Measurements from ENCODE around the gene BRSK1. TPM values are rescaled to one million over a fixed set of nuclear protein-coding genes. Genes with fewer than 3 reads are reported as not detected.

Gene BRSK1
- total RNA-seq, 2 experiments from 2014 or later = 4.8 to 5.7 TPM

DNA sequence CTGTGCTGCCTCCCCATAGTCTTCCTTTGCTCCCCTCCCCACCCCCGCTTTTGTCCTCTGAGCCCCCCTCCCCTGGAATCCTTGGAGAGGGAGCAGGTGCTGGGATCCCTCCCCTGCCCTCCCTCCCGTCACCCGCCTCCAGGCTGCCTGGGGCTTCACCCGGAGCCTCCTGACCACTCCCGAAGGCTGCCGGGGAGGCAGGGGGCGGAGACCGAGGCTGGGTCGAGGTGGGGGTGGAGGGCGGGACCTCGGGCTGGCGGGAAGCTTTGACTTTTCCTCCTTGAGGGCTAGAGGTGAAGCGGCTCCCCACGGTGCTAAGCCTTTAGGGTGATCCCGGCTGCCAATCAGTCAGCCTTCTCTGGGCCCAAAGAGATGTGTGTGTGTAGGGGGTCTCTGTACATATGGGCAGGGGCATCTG is 57.4 kb downstream of the BRSK1 start:
- ChIA-PET CTCF (no interaction called here), POLR2A (no interaction called here)

DNA sequence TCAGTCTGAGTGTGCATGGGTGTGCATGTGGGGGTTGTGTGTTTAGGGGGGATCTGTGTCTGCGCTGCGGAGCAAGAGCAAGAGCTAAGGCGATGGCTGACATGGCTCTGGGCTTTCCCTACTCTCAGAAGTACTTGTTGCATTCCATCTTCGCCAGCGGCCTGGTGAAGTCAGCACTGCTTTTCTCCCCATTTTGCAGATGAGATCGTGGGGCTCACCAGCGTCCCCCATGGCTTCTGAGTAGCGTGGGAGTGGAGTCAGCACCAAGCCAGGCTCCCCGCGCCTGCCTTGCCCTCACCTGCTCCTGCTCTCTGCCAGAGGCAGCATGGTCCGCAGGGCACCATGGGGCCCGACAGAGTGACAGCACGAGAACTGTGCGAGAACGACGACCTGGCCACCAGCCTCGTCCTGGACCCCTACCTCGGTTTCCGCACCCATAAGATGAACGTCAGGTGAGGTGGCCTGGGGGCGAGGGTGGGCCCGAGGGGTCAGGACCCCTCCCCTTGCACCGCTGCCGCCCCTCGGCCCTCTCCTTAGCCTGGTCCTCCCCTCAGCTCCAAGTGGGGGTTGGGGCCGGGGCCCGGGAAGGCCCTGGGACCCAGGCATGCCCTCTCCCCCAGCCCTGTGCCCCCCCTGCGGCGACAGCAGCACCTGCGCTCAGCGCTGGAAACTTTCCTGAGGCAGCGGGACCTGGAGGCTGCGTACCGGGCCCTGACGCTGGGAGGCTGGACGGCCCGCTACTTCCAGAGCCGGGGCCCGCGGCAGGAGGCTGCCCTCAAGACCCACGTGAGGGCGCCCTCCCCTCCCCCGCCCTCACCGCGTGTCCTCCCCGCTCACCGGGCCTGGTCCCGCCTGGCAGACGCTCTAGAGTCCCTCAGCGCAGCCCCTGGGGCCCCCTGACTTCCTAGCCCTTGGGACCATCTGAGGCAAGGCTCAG is 58.1 kb downstream of the BRSK1 start:
- CTCF ChIA-PET = no interaction called here

DNA sequence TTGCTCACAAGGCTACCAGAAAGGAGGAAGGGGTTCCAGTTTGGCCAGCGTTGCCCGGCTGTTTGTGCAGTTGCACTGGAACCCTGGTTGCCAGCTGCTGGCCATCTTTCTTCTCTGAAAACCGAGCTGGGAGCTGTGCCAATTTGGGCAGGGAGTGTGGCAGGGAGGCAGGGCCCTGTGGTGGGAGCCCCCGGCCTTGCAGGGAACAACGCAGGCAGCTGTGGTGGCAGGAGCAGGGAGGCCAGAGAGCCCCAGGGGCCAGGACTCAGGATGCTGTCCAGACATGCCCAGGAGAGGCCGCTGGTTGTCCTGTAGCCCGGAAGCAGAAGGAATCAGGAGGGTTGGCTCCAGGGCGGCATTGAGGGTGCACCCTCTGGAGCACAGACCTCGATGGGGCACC is 60.6 kb downstream of the BRSK1 start:
- ChIA-PET POLR2A (no interaction called here), CTCF (no interaction called here)

More for the DNA sequence above, 58.1 kb downstream of the BRSK1 start:
- POLR2A ChIA-PET = no interaction called here

DNA sequence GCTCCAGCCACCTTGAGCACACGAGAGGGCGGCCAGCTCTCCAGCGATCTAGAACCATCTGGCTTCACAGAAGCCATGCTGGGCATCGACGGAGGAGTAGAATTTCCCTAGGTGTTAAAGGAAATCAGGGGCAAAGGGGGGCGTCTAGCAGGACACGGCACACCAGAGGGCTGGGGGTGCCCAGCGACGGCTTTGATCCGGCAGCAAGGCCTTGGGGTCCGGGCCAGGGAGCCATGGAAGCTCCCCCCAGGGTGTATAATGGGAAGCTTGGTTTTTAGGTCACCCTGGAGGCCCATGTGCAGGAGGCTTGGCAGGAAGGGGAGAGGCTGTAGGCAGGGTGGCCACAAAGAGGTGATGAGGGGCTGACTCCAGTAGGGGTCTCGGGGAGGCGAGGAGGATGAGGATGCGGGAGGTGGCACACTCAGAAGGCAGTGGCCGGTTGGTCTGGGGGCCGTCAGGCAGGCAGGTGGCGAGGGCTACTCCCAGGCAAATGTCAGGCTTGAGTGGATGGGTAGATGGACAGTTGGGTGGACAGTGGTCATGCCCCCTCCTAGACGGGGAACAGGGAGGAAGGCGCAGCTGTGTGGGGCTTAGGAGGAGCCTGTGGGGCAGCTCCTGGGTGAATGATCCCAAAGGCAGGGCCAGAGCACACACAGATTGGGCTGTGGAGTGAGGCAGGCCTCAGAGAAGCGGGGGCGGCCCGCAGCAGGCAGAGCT is 61.5 kb downstream of the BRSK1 start:
- CTCF ChIA-PET = no interaction called here
- POLR2A ChIA-PET = no interaction called here

DNA sequence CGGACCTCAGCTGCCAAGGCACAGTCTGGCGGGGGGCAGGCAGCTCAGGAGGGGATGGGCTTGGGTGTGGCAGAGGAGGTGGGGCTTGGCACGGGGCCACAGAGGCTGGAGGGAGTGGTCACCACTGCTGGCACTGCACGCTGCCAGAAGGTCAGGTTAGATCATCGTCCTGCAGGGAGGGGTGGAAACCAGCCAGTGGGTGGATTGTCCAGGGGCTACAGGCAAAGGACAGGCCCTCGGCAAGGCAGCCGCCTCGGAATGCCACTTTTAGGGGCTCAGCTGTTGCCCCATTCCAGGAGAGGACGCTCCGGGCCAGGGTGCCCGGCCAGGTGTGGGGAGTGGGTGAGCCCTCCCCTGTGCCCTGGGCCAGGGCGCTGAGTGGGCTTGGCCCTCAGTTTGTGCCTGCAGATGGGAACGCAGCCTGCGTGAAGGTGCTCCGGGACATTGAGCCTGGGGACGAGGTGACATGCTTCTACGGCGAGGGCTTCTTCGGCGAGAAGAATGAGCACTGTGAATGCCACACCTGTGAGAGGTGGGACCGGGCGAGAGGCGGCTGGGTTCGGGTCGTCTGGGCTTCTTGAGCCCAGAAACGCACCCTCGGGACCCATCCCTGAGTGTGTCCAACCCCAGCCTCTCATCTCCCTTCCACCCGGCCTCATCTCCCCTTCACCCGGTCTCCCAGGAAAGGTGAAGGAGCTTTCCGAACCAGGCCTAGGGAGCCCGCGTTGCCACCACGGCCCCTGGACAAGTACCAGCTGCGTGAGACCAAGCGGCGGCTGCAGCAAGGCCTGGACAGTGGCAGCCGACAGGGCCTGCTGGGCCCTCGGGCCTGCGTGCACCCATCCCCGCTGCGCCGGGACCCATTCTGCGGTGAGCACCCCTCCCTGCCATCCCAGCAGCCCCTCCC is 62.3 kb downstream of the BRSK1 start:
- CTCF ChIA-PET = interaction anchor here (0.5 kb wide), 1 partner anchor 182 kb away, joined by 3 read pairs; no protein-coding TSS in a partner anchor
- POLR2A ChIA-PET = no interaction called here

DNA sequence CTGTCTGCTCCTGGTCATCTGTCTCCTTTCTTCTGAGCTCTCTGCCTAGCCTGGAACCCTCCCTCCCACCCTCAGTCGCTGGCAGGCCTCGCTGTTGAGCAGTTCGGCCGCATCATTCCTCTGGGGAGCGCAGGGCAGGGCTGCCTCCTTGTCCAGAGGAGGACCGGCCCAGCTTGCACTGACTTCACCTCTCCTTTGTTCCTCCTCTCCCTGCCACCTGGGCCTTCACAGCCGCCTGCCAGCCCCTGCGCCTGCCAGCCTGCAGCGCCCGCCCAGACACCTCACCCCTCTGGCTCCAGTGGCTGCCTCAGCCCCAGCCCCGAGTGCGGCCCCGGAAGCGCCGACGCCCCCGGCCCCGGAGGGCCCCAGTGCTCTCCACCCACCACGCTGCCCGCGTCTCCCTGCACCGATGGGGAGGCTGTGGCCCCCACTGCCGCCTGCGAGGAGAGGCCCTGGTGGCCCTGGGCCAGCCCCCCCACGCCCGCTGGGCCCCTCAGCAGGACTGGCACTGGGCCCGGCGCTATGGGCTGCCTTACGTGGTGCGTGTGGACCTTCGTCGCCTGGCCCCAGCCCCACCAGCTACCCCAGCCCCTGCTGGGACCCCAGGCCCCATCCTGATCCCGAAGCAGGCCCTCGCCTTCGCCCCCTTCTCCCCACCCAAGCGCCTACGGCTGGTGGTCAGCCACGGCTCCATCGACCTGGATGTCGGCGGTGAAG is 63.1 kb downstream of the BRSK1 start:
- CTCF ChIA-PET = no interaction called here
- POLR2A ChIA-PET = no interaction called here

DNA sequence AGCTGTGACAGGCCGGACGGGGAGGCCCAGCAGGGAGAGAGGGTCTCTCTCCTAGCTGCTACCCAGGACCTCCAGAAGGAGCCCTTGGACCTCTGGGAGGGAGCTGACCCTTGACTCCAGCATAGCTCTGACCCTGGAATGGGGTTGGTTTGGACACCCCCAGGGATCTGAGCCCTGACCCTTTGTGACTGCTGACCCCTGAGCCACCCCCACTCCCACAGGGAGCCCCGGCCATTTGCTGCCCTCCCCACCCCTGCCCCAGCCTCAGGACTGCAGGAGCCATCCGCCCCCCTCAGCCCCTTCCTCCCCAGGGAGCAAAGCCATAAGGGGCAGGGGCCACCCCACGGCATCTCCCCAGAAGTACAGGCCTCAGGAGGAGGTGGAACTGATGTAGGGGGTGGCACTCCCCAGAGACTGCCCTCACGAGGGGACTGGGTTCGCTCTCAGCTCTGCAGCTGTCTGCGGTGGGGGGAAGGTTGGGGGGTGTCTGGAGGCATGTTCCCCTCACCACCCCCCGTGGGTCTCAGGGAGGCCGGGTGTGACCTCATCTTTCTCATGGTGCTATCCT is 63.7 kb downstream of the BRSK1 start:
- CTCF ChIA-PET = no interaction called here

DNA sequence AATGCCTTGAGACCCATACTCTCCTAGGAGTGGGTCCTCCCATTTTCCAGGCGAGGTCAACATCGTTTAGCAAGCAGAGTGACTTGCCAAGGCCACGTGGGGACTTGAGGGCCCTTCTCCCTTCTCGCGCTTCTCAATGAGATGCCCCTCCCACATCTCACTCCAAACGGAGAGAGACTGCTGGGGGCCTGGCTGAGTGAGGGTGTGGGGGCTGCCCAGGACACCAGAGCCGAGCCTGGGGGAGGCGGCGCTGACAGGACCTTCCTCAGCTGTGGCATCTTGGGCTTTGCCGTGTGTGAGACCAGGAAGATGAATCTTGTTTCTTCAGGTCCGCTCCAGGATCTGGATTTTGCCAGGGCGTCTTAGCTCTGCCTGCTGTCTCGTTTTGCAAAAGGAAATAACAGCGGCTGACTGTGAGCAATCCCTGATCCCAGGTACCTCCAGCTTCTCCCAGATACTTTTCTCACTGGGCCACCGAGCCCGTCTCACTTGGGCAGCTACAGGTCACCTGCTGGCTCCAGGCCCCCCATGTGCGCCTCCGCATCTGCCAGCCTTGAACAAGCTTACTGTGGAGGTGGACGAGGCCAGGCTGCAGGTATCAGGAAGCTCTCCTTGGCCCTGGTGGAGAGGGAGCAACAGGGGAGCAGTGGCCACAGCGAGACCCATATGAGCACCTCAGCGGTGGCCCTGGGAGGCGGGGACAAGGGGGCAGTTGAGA is 64.7 kb downstream of the BRSK1 start:
- CTCF ChIA-PET = no interaction called here
- POLR2A ChIA-PET = interaction anchor here (0.6 kb wide), 1 partner anchor 103 kb away, joined by 3 read pairs; no protein-coding TSS in a partner anchor

More for the DNA sequence above, 63.7 kb downstream of the BRSK1 start:
- POLR2A ChIA-PET = interaction anchor here (0.6 kb wide), 1 partner anchor 104 kb away, joined by 3 read pairs; no protein-coding TSS in a partner anchor

DNA sequence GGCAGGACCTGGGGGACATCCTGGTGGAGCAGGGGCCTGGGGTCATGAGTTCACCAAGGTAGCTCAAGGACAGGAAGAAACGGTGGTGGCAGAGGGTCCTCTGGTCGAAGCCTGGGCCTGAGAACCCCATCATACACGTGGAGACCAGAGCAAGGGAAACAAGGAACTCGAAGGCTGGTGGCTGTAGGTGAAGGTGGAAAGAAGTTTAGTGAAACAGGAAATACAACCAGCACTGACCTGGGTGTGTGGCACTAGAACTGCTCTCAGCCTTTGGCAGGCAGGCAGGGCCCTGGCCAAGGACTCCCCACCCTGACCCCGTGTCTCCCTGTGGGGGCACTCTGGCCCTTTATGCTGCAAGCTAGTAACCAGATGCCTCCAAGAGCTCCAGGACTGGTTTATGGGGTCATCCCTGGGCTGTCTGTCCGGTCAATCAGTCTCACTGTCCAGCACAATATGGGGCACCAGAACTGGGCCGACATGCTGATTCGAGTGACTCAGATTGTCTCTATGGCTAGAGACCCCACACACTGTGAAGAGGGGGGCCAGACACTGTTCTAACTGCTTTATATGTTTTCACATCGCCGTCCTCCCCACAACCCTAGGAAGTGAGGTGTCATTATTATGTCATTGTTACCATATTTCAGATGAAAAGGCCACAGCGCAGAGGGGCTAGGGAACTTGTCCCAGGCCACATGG is 67.0 kb downstream of the BRSK1 start:
- CTCF ChIA-PET = no interaction called here

DNA sequence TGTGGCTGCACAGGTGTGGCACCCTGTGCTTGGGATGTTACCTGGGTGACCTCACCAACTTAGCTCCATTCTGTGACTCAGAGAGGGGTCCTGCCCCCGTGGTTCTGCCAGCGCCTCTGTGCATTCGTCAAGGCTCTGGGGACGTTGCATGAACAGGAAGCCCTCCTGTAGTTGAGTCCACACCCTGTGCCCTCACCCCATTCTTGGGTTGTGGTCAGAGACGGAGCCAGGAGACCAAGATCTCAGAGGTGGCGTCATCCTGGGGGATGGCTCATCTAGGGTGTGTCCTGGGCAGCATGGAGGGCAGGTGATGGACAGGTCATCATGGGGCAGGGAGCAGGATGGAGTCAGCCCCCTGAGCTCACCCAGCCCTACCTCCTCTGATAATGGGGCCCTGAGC is 68.2 kb downstream of the BRSK1 start:
- CTCF ChIA-PET = interaction anchor here (1.1 to 1.4 kb wide), 2 partner anchors 32 to 51 kb away, joined by 3 to 6 read pairs; partner anchors contain the start of gene TMEM238
- POLR2A ChIA-PET = no interaction called here

More for the DNA sequence above, 67.0 kb downstream of the BRSK1 start:
- POLR2A ChIA-PET = no interaction called here

DNA sequence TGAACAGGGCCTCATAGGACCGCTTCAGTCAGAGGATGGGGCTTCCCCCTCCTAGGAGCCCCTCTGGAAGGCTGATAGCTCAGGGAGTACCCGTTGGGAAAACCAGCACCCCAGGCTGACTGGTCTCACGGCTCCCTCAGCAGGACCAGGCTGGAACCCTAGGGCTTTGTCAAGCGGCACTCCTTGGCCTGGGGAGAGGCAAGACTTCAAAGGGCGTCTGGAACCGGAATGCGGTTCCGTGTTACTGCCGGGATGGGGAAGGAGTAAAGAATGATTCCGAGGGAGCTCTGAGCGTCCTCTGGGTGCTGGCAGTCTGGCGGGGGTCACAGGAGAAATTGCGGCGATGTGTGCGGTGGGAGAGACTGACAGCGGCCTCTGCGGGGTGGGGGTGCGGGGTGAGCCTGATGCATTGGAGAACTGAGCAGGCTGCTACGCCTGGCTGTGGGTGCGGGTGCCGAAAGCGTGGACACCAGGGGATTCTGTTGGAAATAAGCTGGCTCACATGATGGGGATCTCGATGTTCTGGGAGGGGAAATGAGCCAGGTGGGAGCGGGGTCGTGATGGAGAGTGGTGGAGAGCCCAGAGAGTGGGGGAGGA is 68.8 kb downstream of the BRSK1 start:
- CTCF ChIA-PET = interaction anchor here (0.9 to 1.4 kb wide), 3 partner anchors 22 to 51 kb away, joined by 3 to 6 read pairs (median 3); partner anchors contain the start of gene TMEM238
- POLR2A ChIA-PET = no interaction called here

DNA sequence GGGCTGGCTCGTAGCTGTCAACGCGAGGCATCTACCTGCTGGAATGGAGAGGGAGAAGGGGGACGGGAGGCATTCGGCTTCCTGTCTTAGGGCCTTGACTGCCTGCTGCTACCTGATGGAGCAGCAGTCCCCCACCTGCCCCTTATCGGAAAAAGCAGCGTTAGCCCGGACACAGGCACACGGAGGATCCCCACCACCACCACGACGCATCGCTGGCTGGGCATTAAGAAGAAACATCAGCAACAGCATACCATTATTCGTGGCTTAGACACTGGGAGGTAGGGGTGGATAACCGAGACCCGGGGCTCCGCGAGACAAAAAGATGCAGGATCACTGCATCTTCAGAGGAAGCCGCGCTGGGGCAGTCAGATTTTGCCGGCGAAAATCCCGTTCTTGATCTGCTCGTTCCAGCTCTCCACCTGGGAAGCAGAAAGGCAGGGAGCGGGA is 69.6 kb downstream of the BRSK1 start:
- POLR2A ChIA-PET = no interaction called here
- CTCF ChIA-PET = interaction anchor here (0.9 to 1.4 kb wide), 2 partner anchors 22 to 52 kb away, joined by 3 to 6 read pairs; no protein-coding TSS in a partner anchor

DNA sequence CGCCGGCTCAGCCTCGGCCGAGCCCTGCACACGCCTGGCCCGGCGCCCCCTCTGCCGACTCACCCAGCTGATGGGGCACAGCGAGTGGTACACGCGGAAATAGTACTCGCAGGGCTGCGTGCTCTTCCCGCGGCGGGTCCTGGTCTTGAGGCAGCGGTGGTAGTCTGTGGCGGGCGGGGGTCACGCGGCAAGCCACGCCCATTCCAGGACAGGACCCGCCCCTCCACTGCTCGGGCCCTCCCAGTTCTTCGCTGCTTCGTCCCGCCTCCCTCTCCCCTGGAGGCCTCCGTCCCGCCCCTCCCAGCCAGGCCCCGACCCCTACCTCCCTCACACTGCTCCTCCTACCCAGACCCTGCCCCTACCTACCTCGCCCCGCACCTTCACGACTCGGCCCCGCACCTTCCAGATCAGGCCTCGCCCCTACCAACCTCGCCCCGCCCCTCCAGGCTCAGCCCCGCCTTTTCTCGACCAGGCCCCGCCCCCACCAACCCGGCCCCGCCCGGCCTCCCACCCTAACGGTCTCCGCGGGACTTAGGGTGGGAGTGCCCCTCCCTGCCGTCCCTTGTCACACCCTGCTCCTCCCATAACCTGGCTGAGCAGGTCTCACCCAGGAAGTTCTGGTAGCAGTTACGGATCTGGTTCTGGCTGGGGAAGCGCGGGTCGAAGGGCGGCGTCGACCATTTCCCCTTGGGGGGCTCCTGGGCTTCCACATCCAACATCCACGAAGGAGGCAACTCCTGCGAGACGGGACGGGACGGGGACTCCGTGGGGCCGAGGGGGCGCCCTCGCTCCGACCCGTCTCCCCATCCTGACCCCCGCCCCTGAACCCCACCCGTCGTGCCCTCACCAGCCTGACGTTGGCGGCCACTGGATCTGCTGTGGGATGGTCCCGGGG is 70.3 kb downstream of the BRSK1 start:
- CTCF ChIA-PET = no interaction called here
- POLR2A ChIA-PET = no interaction called here

DNA sequence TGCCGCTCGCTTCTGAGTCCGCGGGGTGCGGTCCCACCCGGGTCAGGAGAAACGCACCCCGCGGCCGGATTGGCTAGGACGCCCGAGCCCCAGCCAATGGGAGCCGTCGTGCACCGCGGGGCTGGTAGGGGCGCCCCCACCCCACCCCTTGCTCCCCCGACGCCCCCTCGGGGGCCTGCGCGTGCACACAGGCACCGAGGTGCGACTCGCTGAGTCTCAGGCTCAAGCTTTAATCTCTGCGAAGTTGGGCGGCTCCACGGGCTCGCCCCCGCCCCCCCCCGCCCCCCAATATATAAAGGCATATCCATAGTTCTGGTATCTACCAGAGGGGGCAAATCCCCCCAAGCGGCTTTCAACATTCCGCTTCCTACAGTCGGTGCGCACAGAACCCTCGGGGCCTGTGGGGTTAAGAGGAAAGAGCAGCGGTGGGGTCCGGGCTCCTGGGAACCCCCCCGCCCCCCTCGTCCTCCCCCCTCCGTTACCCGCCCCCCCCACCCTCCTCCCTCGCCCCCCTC is 71.0 kb downstream of the BRSK1 start, which contains the start of gene COX6B2:
COX6B2 (minus strand) TSS at position 22 of the 515 bp plus-strand sequence. CDS start 198 bp downstream, outside the sequence.
- POLR2A ChIA-PET = no interaction called here

DNA sequence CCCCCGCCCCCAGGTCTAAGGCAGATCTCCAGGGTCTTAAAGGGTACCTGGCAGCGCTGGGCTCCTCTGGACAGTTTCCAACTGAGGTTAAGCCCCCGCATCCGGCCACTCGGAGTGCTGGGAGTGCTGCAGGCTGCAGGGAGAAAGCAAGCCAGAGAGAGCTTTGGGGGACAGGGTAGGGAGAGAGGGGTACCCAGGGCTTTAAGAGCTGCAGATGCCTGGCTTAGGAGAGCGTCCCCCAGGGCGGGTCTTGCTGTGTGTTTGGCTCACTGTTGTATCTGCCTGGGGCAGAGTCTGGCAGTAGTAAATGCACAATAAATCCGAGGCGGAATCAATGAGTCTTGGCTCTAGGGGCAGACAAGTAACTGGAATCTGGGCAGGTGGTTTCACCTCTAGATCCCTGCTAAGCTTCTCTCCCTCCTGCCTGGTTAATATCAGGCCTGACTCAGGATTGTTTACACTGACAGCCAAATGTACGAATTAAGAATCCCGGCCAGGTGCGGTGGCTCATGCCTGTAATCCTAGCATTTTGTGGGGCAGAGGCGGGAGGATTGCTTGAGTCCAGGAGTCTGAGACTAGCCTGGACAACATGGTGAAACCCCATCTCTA is 71.5 kb downstream of the BRSK1 start:
- POLR2A ChIA-PET = interaction anchor here (0.7 kb wide), 1 partner anchor 393 kb away, joined by 5 read pairs; no protein-coding TSS in a partner anchor

More for the DNA sequence above, 71.0 kb downstream of the BRSK1 start, which contains the start of gene COX6B2:
- CTCF ChIA-PET = interaction anchor here (1.1 kb wide), 1 partner anchor 16 kb away, joined by 3 read pairs; no protein-coding TSS in a partner anchor

More for the DNA sequence above, 71.5 kb downstream of the BRSK1 start:
- CTCF ChIA-PET = interaction anchor here (1.1 kb wide), 1 partner anchor 16 kb away, joined by 3 read pairs; no protein-coding TSS in a partner anchor

Data from activated CD8-positive, alpha-beta memory T cell treated with anti-CD3 and anti-CD28 coated beads for 36 hours (primary cell).